Activated CD4-positive, alpha-beta T cell treated with anti-CD3 and anti-CD28 coated beads, Interleukin-2, amount 50 U/mL, for 16 hours (primary cell): ENCODE results near the gene NLGN2.

Experiments used
- DNase-seq: peaks from one replicate; pipeline ENCODE4 v3.0.0-alpha.2; 2020

Gene NLGN2

DNA sequence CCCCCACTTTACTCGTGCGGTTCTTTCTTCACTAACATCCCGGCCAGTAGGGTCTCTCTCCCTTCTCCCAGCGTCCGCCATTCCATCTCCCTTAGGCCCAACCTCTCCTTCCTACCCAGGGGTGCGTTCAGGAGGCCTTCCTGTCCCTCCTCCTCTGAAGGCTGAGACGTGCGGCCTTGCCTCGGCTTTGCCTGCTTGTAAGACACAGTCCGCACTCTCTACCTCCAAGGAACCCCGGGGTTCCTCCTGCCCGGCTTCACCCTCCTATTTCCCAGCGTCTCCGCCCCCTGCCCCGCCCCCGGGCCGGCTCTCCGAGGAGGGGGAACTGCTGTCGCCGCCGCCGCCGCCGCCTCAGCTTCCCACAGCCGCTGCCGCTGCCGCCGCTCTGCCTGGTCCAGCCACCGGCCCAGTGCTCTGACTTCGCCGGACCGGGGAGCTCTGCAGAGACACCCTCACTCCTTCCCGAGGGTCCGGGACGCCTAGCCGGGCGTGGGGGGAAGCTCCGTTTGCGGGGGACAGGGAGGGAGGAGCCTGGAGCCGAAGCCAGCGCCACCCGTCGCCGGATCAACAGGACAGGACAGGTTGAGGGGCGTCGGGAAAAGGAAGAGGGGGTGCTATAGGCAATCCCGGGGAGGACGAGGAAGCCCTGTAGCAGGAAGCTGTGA, 30.4 kb downstream of the NLGN2 start:
- peak; percentile 51 for DNase-seq

DNA sequence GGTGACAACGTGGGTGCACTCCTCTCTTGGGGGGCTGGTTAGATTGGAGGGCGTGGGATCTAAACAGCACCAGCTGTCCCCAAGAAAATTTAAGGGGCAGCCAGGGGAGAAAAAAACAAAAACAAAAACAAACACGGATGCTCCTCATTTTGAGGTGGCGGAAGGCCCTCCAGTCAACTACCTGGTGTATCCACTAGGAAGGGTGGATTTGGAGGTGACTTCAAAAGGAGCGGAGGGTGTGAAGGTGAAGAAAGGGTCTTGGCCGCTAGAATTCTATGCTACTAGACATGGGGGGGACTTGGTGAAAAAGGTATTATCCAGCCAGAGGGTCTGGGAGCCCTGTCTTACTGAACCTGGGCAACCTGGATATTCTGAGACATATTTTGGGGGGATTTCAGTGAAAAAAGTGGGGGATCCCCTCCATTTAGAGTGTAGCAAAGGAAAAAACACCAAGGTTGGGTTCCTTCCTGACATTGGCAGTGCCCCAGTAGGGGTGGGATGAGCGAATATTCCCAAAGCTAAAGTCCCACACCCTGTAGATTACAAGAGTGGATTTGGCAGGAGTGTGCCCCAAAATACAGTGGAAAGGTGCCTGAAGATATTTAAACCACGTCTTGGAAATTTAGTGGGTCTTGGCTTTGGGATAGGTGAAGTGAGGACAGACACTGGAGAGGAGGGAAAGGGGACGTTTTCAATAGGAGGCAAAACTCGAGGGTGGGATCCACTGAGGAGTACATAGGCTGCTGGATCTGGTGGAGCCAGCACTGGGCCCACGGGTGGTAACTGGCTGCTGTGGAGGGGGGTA, 31.2 kb downstream of the NLGN2 start:
- DNase-seq: no peak

DNA sequence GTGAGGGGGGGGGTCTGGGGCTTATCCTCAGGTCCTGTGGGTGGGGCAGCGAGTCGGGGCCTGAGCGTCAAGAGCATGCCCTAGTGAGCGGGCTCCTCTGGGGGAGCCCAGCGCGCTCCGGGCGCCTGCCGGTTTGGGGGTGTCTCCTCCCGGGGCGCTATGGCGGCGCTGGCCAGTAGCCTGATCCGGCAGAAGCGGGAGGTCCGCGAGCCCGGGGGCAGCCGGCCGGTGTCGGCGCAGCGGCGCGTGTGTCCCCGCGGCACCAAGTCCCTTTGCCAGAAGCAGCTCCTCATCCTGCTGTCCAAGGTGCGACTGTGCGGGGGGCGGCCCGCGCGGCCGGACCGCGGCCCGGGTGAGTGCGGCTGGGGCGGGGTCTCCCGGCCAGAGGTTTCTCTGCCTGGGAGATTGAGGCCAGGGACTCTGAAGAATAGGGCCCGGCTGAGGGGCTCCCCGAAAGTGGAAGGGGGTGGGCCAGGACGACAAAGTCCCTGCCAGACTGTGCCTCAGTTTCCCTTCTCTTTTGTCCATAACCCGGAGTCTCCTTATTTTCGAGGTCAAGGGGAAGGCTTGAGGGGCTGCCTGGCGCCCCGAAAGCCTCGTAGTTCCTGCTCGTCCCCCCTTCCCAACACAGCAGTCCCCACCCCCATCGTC, 31.9 kb downstream of the NLGN2 start, which contains the start of gene FGF11:
Gene FGF11 (plus strand): TSS at position 51 of the 651 bp plus-strand sequence. CDS start 109 bp downstream, at position 160.
- no peak for DNase-seq

DNA sequence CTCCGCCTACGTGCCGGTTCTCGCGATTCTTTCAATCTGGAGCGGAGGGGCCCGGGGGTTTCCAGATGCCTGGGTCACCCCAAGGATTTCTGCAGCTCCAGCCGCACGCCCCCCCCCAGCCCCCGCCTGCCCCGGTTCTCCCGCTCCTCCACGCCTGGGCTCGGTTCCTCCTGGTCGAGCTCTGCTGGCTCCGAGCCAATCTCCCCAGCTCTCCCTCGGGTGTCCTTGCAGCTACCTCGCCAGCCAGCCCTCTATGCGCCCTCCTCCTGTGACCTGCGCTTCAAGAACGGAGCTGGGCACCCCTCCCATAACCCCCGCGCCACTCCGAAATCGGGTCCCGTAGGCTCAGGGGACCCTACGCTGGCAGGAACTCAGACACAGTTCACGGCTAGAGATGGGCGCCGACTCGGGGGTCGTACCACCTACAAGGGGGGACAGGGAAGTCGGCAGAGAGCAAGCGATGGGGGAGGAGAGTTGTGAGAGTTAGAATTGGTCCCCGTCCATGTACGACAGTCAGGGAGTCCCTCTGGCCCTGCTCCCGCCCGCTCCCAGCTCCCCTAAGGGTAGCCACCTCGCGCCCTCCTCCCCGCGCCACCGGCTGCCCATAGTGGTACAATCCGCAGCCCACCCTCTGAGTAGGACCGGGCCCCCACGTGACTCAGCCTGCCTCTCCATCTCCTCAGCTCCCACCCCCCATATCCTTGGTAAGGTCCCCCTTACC, 32.6 kb downstream of the NLGN2 start:
- peak; percentile 32 for DNase-seq

DNA sequence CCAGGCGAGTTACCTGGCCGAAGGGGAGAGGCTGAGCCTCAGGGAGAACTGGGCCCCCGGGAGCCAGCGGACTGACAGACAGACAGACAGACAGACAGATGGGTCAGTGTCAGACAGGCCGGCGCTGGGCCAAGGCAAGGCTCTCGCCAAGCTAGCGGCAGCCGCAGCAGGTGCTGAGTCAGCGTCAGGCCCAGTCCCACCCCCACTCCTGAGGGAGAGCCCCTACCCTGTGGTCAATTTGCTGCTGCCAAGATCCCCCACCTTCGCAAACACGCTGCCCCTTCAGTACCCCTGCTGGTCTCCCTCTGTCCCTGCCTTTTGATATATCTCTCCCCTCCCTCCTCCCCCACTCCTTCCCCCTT, 33.2 kb downstream of the NLGN2 start:
- no peak for DNase-seq

DNA sequence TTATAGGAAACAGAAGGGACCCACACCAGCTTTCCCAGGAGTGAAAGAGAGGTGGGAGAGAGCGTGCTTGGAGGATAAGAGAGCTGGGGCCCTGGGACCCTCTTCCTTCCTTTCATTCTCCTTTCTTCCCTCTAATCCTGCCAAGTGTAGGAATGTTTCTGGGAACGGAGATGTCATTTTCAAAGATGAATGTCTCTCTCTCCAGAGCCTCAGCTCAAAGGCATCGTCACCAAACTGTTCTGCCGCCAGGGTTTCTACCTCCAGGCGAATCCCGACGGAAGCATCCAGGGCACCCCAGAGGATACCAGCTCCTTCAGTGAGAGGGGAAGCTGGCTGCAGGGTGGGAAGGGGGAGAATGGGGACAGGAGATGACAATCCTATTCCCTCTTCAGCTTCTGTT, 33.6 kb downstream of the NLGN2 start:
- DNase-seq: no peak

DNA sequence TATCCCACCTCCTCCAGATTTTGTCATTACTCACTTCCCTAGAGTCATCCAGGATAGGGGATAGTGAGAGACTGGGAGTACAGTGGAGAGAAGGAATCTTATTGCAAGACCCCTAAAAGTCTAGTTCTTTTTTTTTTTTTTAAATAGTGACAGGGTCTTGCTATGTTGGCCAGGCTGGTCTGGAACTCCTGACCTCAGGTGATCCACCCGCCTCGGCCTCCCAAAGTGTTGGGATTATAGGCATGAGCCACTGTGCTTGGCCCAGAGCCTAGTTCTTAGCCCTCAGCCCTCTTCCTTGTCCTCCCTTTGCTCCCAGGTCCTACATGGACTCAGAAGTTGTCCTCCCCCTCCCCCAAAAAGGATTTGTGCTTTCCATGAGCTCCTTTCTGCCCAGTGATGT, 34.5 kb downstream of the NLGN2 start:
- DNase-seq: no peak

DNA sequence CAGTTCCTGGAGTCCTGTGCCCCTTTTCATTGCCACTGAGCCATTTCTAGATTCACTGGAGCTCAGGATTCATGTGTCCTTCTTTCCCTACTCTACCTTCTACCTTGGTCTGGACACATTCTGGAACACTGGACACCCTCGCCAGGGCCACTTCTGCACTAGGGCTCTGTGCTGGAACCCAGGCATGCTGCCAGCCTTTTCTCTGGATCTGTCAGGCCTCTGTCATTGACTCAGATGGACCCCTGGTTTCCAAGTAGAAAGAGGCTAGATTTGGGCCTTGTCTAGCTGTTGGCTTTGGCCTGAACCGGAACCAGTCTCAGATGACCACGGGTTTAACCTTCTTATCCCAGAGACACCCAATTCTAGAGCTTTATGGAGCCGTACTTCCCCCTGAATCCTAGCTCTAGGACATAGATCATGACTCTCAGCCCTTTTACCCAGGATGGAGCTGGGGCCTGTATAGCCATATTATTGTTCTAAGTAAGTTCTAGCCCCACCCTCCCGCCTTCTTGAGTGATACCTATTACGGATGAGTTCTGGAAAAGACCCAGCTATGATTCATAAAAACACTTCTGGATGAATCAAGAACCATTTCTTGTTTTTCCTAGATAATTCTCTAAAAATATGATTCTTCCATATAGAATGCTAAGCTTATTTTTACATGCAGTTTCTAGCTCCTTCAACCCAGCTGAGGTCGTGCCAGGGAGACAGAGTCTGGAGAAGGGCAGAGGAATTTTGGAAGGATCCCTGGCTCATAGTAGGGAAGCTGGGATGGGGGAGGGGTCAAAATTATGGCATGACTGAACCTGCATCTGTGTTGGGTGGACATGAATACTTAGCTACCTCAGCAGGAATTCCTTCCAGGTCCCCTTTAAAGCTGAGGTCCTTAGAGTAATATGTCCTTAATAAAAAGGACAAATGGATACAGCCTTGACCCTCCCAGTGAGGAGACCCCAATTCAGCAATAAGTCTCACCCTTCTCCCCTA, 36.1 kb downstream of the NLGN2 start:
- DNase-seq: no peak

DNA sequence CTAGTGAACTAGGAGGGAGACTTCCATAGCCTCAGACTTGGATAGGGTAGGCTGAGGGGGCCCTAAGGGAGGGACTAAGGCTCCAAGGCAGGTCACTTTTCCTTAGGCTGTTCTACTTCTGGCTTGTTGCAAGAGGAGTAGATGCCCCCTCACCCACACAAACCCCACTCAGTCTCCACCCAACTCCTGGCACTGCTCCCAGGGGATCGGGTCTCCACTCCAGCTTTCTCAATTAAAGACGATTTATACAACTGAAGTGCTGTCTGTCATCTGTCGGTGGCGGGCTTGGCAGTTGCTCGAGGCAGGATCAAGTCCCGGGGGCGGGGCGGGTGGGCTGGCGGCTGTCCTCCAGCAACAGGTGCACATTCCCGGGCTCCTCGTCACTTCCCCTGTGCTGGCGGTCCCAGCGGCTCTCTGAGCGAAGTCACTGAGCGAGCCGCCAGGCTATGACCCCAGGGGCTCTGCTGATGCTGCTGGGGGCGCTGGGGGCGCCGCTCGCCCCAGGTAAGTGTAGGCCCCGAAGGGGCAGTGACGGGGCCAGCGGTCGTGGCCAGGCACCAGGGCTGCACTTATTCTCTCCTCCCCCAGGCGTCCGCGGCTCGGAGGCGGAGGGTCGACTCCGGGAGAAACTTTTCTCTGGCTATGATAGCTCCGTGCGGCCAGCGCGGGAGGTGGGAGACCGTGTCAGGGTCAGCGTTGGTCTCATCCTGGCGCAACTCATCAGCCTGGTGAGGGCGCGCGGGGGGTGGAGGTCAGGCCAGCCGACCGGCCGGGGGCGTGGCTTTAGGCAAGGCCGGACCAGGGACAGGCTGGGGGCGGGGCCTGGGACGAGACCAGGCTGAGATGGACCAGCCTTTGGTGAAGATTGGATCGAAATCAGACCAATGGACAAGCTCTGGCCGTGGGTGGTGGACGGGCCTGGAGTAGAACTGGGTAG, 37.3 kb downstream of the NLGN2 start, which contains the start of gene CHRNB1:
Gene CHRNB1 (plus strand): TSS at position 380 of the 937 bp plus-strand sequence. CDS start 67 bp downstream, at position 447.
- no peak for DNase-seq

DNA sequence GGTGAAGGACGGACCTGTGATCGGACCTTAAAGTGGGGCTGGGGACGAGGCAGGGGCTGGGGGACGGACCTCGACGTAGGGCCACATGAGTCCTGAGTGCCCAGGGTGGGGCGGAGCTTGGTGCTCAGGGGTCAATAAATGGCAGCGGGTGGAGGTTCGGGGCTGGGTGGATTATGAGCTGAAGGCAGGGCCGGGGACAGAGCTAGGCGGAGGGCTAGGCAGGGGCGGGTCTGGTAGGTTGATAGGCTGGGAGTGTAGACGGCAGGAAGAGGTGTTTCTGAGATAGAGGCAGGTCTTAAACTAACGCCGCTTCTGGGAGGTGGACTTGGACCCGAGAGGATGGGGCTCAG, 37.9 kb downstream of the NLGN2 start:
- no peak for DNase-seq

DNA sequence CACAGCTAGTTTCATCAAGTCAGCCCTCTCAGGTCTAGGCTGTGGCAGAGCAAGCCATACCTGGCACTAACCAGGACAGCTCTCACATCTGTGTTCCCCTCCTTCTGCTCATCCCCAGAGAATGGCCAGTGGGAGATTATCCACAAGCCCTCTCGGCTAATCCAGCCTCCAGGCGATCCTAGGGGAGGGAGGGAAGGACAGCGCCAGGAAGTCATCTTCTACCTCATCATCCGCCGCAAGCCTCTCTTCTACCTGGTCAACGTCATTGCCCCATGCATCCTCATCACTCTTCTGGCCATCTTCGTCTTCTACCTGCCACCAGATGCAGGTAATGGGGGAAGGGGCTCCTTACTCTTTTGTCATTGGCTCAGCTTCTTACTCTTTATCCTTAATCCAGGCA, 40.8 kb downstream of the NLGN2 start:
- DNase-seq: no peak

DNA sequence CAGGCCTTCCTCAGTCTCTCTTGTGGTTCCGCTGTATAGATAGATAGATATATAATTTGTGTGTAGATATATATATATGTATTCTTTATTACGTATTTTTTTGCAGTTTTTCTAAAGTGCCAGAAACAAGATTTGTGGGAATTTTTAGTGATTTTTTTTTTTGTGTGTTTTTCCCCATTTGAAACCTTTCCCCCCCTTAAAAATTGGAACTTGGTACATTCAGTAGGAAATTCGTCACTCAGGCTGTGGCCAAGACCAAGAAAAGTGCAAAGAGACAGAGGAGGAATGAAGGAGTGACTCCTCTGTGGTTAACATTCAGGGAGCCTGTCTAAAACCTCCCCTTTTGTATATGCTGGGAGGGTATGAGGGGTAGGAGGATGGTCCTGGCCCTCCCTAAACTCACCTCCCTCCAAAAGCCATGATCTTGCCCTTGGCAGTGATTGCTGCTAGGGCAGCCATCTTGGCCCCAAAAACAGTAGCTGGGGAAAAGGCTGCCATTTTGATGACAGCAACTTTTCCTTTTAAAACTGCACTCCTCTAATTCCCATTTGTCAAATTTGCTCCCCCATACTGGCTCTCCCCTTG, 52.4 kb downstream of the NLGN2 start:
- no peak for DNase-seq

DNA sequence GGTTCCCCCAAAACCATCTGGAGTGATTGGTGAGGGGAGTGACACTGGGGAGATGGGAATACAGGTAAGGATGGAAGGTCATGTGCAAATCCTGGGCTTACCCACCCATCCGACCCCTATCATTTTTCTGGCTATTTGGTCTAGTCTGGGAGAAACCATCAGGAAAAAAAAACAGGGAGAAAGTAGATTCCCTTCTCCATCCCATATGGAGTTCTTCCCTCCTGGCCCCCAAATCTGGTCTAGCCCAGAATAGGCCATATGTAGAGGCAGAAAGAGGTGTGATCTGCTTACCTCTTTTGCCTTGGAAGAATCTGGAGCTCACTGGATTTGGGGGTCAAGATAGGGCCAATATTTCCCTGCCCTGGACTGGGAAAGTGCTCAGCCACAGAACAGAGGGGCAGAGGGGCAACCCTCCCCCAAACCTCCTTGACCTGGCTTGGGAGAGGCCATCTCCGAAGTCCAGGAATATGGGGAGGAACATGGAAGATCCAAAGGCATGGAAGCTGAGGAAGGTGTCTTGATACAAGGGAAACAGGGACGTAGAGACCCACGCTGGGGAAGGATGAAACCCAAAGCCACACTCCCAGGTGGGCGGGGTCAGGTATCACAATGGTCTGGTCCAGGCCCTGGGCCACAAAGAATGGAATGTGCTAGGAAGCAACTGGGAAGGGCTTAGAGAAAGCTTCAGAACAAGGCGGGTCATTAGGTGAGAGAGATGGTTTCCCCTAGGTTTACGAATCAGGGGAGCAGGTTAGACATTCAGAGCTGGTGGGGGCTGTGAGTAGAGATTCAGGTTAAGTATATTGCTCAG, 53.4 kb downstream of the NLGN2 start:
- no peak for DNase-seq

DNA sequence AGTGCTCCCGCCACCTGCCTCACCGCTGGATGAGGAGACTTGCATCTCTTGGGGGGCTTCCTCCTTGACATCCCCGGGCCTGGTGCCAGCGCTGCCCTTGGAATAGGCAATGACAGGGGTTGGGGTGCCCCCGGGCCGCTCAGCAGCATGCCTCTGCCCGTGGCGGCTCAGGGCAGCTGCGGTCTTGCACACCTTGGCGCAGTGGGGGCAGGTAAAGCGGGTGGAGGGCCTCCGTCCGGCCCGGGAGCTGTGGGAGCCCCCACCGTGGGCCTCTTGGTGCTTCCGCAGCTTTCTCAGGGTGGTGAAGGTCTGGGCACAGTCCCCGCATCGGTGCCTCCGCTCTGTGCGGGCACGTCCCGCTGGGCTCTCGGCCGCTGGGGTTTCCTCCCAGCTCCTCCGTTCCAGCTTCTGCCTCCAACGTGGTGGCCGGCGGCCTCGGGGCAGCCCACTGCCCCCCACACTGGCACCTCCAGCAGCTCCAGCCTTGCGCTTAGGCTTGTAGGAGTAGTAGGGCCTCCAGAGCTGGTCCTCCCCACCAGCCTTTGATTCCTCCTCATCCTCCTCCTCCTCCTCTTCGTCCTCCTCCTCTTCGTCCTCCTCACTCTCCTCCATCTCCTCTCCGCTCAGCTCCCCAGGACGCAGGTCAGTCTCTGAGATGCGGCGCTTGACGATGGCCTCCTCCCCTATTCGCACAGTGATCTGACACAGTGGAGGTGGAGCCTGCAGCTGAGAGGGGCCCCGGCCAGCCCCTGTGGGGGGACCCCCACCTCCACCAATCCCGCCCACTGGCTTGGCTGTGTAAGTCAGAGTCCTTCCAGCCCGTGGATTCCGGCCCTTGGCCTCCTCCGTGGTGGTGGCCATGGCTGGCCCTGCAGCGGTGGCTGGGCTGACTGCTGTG, 55.1 kb downstream of the NLGN2 start:
- no peak for DNase-seq

DNA sequence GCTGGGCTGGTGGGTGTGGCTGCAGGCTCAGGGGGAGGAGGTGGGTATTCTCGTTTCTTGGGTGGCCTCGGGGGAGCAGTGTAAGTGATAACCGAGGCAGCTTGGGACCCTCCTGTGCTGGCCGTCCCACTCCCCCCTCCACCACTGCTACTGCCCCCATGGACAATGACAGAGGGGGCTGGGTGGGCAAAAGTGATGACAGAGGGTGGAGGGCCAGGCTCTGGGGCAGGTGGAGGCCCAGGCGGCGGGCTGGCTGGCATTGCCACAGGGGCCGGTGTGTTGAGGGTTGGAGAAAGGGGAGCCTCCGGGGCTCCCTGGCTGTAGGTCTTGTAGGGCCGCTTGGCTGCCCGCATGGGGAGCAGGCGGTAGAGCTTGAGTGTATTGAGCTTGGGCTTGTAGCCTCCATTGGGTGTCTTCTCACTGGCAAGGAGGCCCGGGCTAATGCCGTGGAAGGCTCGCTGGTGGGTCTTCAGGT, 55.8 kb downstream of the NLGN2 start:
- DNase-seq: no peak

DNA sequence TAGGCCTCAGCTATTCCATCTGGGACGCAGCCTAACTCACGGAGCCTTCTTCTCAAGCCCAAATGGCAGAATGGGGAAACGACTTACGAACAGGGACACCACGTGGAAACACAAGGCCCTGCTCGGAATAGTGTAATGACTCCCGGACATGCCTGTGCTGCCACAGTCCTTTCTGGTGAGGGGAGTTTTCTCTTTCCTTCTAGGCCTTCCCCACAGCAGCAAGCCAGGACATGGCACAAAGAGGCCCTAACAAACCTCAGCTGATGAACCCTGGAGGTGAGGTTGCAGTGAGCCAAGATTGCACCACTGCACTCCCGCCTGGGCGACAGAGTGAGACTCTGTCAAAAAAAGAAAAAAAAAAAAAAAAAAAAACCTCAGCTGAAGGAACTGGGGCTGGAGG, 56.4 kb downstream of the NLGN2 start:
- DNase-seq: no peak

DNA sequence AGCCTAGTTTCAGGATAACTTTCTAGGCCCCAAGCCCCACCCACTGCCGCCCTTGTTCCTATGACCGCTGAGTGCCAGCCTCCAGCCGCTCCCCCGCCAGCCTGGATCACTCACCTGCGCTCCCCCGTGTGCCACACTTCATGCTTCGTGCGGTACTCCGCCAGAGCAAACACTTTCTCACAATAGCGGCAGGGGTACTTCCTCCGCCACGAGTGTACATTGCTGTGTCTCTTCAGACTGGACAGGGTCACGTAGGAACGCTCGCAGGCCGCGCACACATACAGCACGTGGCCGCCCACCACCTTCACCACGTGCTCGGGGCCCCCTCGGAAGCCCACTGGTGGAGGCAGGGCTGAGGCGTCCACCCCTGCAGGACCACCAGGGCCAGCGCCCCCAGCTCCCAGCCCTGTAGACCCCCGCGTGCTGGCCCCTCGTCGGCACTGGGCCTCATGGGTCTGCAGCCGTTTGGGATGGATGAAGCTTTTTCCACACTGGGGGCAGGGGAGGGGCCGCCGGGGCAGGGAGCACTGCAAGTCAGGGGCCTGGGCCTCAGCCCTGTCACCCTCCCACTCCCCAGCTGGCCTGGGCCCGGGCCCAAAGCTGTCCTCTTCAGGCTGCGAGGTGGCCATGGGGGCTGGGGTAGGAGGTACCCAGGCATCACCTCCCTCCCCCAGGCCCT, 58.1 kb downstream of the NLGN2 start:
- no peak for DNase-seq

DNA sequence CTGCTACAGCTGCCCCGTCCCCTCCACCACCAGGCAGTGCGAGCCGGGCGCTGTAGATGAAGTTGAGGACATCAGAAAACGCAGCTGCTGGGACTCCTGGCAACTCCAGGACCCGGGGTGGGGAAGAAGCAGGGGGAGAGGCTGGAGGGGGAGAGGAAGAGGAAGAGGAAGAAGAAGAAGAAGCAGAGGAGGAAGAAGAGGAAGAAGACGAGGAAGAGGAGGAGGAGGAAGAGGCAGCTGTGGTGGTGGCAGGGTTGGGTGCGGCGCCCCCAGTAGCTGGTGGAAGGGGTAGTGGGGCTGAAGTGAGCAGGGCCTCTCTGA, 58.6 kb downstream of the NLGN2 start:
- no peak for DNase-seq
